Upper lobe of left lung (tissue), 6 donors: ENCODE results near the gene GNA12. TPM values are rescaled to one million over a fixed set of nuclear protein-coding genes. Genes with fewer than 3 reads are reported as not detected.

Source experiments
- ATAC-seq, 2 donors: fragments of 200-7000 bp; cut with Tn5 transposase; one replicate each; pipeline ENCODE4 v1.9.1; 2022; ENCODE audit warnings: mild to moderate bottlenecking in 2 of 2, moderate library complexity in 2 of 2; ENCODE audit not compliant: low FRiP score in 2 of 2
- DNase-seq, 2 donors: peaks; one replicate each; pipeline ENCODE4 v3.0.0-alpha.2; 2019 to 2020
- H3K27ac ChIP-seq, 4 donors: fragments of 200-600 bp; sonication (generic); one replicate each; pipeline ENCODE4 v1.5.1; 2016 to 2019
- H3K27me3 ChIP-seq, 4 donors: fragments of 200-600 bp; sonication (generic); one replicate each; pipeline ENCODE4 v1.5.1; 2017 to 2019
- H3K36me3 ChIP-seq, 4 donors: fragments of 200-600 bp; sonication (generic); one replicate each; pipeline ENCODE4 v1.5.1; 2016 to 2019
- H3K4me1 ChIP-seq, 4 donors: fragments of 200-600 bp; sonication (generic); one replicate each; pipeline ENCODE4 v1.5.1; 2018 to 2019
- H3K4me3 ChIP-seq, 4 donors: fragments of 200-600 bp; sonication (generic); one replicate each; pipeline ENCODE4 v1.5.1; 2017 to 2019; ENCODE audit warnings: mild to moderate bottlenecking in 2 of 4, moderate library complexity in 1 of 4
- H3K9me3 ChIP-seq, 4 donors: fragments of 200-600 bp; sonication (generic); one replicate each; pipeline ENCODE4 v1.5.1; 2018 to 2019
- EP300 ChIP-seq, 4 donors: sonication (generic); formaldehyde crosslinking; IDR thresholded peaks; one replicate each; pipeline ENCODE4 v1.5.1; 2017; ENCODE audit warnings: antibody characterized with exemption in 4 of 4, control low read depth in 2 of 4
- POLR2A ChIP-seq, 4 donors: fragments of 450-650 bp; IDR thresholded peaks; one replicate each; pipeline ENCODE4 v1.5.1; 2016 to 2017; ENCODE audit warnings: antibody characterized with exemption in 4 of 4, mild to moderate bottlenecking in 2 of 4
- POLR2AphosphoS5 ChIP-seq, 2 donors: sonication (generic); formaldehyde crosslinking; IDR thresholded peaks; one replicate each; pipeline ENCODE4 v1.5.1; 2017; ENCODE audit warnings: antibody characterized with exemption in 2 of 2
- WGBS, 2 donors: methylation state at CpG; one replicate each; pipeline ENCODE4 v1.1.5; 2017 to 2018; 5-methylcytosine and 5-hydroxymethylcytosine counted together
- total RNA-seq, 6 donors: library from RNA; depleted of rRNA in 4 of 6; stranded (reverse); fragments of >200 nt in 4 of 6; gene quantifications; one replicate each; pipeline versions ENCODE4 v1.1.0 to v1.2.1, GENCODE V29; 2016 to 2021
- TF ChIP-seq, protein P1 (sequence below), 6 experiments: fragments of 450-650 bp in 4 of 6; fragments of 200-600 bp in 2 of 6; sonication (generic) in 2 of 6; IDR thresholded peaks; one replicate each; pipeline ENCODE4 v1.5.1; 2016 to 2019; ENCODE audit warnings: antibody characterized with exemption in 6 of 6
- donor health status: DM: no; HTN: no; CAD: no; lungs with moderate emphysema.
- donor health status: DM: no; HTN: yes; CAD: no; lungs with severe emphysema.

The GNA12 gene
- total RNA-seq, 6 donors from 2014 or later: 24.0 to 52.3 (median 35.7) TPM

DNA sequence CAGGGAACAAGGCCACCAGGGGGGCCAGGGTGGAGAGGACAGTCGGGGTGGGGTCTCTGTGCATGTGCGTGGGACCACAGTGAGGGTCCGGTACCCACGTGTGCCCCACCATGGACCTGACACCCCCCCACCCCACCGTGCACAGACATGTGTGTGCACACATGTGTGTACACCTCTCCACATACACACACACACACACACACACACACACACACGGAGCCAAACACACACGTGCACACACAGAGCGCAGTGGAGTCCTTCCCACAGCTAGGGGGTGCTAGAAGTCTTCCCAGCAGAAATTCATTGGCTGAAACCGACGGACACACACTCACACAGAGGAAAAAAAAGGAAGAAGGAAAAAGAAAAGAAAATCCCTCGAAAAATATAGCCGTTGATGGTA lies 42.8 kb upstream of the GNA12 start:
- Histone ChIP-seq H3K27me3 (no peaks in the 10 kb centered on the region), H3K9me3 (no peaks in the 10 kb centered on the region), H3K4me1 (no peaks in the 10 kb centered on the region), H3K36me3 (no peaks in the 10 kb centered on the region), H3K4me3 (no peak overlapping the region), H3K27ac (no peak overlapping the region)
- ATAC-seq: peak; percentile 52 to 82
- peak in 1 of 2 donors; percentile 36 for DNase-seq
- WGBS, 2 donors: 10 to 19% methylated on average over 9 to 12 of the region's 12 CpGs
- TF ChIP-seq POLR2AphosphoS5 (IDR thresholded peaks at IDR 0.05) (no peak), EP300 (IDR thresholded peaks at IDR 0.05) (no peak), POLR2A (IDR thresholded peaks at IDR 0.05) (no peak)
- TF ChIP-seq, protein P1, sequence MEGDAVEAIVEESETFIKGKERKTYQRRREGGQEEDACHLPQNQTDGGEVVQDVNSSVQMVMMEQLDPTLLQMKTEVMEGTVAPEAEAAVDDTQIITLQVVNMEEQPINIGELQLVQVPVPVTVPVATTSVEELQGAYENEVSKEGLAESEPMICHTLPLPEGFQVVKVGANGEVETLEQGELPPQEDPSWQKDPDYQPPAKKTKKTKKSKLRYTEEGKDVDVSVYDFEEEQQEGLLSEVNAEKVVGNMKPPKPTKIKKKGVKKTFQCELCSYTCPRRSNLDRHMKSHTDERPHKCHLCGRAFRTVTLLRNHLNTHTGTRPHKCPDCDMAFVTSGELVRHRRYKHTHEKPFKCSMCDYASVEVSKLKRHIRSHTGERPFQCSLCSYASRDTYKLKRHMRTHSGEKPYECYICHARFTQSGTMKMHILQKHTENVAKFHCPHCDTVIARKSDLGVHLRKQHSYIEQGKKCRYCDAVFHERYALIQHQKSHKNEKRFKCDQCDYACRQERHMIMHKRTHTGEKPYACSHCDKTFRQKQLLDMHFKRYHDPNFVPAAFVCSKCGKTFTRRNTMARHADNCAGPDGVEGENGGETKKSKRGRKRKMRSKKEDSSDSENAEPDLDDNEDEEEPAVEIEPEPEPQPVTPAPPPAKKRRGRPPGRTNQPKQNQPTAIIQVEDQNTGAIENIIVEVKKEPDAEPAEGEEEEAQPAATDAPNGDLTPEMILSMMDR (IDR thresholded peaks at IDR 0.05): peak; percentile 34 to 73 (median 60)

DNA sequence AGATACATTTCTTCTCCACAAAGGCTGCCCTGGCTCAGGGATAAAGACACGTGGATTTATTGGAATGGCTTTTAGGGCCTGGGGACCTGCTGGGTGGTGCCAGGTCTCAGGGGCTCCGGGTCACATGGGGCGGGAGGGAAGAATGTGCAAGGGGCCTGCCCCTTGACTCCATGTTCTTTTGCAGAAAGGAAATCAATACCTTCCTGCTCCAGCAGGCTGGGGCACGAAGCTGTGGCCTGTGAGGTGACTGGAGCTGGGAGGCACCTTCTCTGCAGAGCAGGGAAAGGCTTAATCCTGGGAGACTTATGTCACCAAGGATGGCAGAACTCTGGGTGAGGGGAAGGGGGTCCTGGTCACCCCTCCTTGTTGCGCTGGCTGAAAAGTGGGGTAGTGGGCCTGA lies 42.3 kb upstream of the GNA12 start:
- no peaks in the 10 kb centered on the region for H3K27me3 ChIP-seq
- 54 to 63% methylated on average over 5 of the region's 5 CpGs for WGBS, 2 donors
- H3K27ac ChIP-seq: no peak overlapping the region

DNA sequence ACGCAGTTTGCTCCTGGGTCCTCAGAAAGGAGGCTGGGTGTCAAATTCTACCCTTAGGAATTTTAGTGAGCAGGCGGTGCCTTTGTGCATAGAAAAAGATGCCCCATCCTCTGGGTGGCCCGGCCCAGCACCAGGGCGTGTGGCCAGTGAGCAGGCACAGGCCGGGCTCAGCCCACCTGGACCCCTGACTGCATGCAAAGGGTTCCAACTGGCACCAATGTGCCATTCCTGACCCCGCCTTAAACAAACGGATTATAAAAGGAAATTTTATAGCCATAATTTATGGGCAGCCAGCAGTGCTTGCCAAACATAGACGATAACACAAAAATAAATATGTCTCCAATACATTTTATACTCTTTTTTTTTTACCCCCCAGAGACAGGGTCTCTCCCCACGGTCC lies 40.1 kb upstream of the GNA12 start:
- H3K27me3 ChIP-seq: no peaks in the 10 kb centered on the region
- no peak for DNase-seq
- ATAC-seq: no peak
- 64 to 79% methylated on average over 8 to 9 of the region's 9 CpGs for WGBS, 2 donors
- no peak overlapping the region for H3K4me3 ChIP-seq
- H3K9me3 ChIP-seq: no peaks in the 10 kb centered on the region
- no peaks in the 10 kb centered on the region for H3K4me1 ChIP-seq
- no peaks in the 10 kb centered on the region for H3K36me3 ChIP-seq
- no peak overlapping the region for H3K27ac ChIP-seq
- no peak for TF ChIP-seq EP300 (IDR thresholded peaks at IDR 0.05)
- TF ChIP-seq POLR2AphosphoS5 (IDR thresholded peaks at IDR 0.05): no peak
- TF ChIP-seq POLR2A (IDR thresholded peaks at IDR 0.05): no peak
- TF ChIP-seq, protein P1 (IDR thresholded peaks at IDR 0.05): no peak

More for the DNA sequence above, 42.3 kb upstream of the GNA12 start:
- Histone ChIP-seq H3K4me3 (no peak overlapping the region), H3K9me3 (no peaks in the 10 kb centered on the region), H3K4me1 (no peaks in the 10 kb centered on the region), H3K36me3 (no peaks in the 10 kb centered on the region)
- ATAC-seq (no peak), DNase-seq (no peak)
- no peak for TF ChIP-seq POLR2AphosphoS5 (IDR thresholded peaks at IDR 0.05)
- no peak for TF ChIP-seq POLR2A (IDR thresholded peaks at IDR 0.05)
- TF ChIP-seq EP300 (IDR thresholded peaks at IDR 0.05): no peak
- TF ChIP-seq, protein P1 (IDR thresholded peaks at IDR 0.05): no peak

DNA sequence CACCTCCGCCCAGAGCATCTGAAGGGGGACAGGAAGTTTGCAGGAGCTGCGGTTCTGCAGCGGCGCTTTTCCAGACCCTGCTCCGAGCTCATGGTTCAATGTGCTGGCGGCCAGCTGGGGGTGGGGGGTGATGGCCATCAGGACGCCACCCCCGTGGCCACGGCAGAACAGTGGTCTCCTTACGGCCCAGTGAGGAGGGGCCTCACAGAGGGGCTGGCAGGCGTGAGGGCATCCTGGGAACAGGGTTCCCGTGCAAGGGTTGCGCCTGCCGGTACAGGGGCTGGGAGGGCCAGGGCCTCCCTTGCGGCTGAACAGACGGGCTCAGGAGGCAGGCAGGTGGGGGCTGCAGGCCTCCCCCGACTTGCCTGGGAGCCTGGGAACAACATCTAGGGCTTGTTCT lies 39.0 kb upstream of the GNA12 start:
- Histone ChIP-seq H3K36me3 (no peaks in the 10 kb centered on the region), H3K9me3 (no peaks in the 10 kb centered on the region), H3K27me3 (no peaks in the 10 kb centered on the region), H3K4me1 (peaks cover 0 to 5% (median 0%) of the 10 kb centered on the region in 4 donors), H3K4me3 (no peak overlapping the region), H3K27ac (no peak overlapping the region)
- no peak for TF ChIP-seq POLR2AphosphoS5 (IDR thresholded peaks at IDR 0.05)
- no peak for TF ChIP-seq POLR2A (IDR thresholded peaks at IDR 0.05)
- TF ChIP-seq, protein P1 (IDR thresholded peaks at IDR 0.05): no peak
- TF ChIP-seq EP300 (IDR thresholded peaks at IDR 0.05): no peak
- 83 to 84% methylated on average over 6 to 8 of the region's 17 CpGs for WGBS, 2 donors
- no peak for DNase-seq
- no peak for ATAC-seq

DNA sequence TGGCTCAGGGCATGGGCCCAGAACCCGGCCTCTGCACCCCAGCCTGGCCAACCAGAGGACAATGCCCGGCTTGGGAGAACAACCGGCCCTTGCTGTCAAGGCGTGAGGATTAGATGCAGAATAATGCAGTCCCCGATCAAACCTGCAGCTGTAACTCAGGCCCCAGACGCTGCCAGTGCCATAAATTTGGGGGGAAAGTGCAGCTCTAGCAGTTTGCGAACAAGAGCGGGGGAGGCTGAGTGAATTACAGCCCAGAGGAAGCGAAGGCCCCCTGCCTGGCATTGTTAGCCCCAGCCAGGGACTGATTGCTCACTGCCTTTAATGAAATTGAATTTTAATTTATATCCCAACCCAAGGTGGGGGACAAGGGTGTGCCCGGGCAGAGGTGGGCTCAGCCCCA lies 38.0 kb upstream of the GNA12 start:
- H3K9me3 ChIP-seq: no peaks in the 10 kb centered on the region
- no peaks in the 10 kb centered on the region for H3K36me3 ChIP-seq
- TF ChIP-seq EP300 (IDR thresholded peaks at IDR 0.05) (no peak), POLR2A (IDR thresholded peaks at IDR 0.05) (no peak), POLR2AphosphoS5 (IDR thresholded peaks at IDR 0.05) (no peak)
- ATAC-seq: no peak
- DNase-seq: no peak
- H3K27ac ChIP-seq: no peak overlapping the region
- H3K4me3 ChIP-seq: no peak overlapping the region
- H3K4me1 ChIP-seq: peaks cover 0 to 5% (median 0%) of the 10 kb centered on the region in 4 donors
- 78 to 85% methylated on average over 8 to 10 of the region's 10 CpGs for WGBS, 2 donors
- H3K27me3 ChIP-seq: no peaks in the 10 kb centered on the region
